Psoas muscle (tissue), 8 donors: ENCODE data around the gene RNF111. TPM values are rescaled to one million over a fixed set of nuclear protein-coding genes. Genes with fewer than 3 reads are reported as not detected.

ENCODE experiments used
- ATAC-seq, 4 donors: fragments of 200-7000 bp; cut with Tn5 transposase; one replicate each; pipeline ENCODE4 v1.9.1; 2020; ENCODE audit warnings: moderate library complexity in 3 of 4, mild to moderate bottlenecking in 2 of 4
- DNase-seq, 2 donors: peaks; one replicate each; pipeline ENCODE4 v3.0.0-alpha.2; 2020
- H3K27ac ChIP-seq: fragments of 200-600 bp; one replicate; pipeline ENCODE4 v1.8.0; 2022
- H3K27me3 ChIP-seq, 3 donors: fragments of 200-600 bp in 1 of 3; one replicate each; pipeline versions ENCODE4 v1.6.1 to v1.8.0; 2013 to 2022; ENCODE audit warnings: low read length in 2 of 3, mild to moderate bottlenecking in 2 of 3, moderate library complexity in 1 of 3; ENCODE audit not compliant: insufficient read depth in 3 of 3
- H3K36me3 ChIP-seq, 2 donors: fragments of 200-600 bp in 1 of 2; one replicate each; pipeline versions ENCODE4 v1.6.1 to v1.8.0; 2013 to 2022; ENCODE audit warnings: low read depth in 1 of 2, mild to moderate bottlenecking in 1 of 2, moderate library complexity in 1 of 2; ENCODE audit not compliant: insufficient read depth in 1 of 2
- H3K4me1 ChIP-seq: fragments of 200-600 bp; one replicate; pipeline ENCODE4 v1.8.0; 2022
- H3K4me3 ChIP-seq: fragments of 200-600 bp; one replicate; pipeline ENCODE4 v1.8.0; 2022; ENCODE audit warnings: mild to moderate bottlenecking
- H3K9me3 ChIP-seq: fragments of 200-600 bp; one replicate; pipeline ENCODE4 v1.8.0; 2022
- WGBS, 3 donors: extraction: QIAGEN DNeasy Blood & Tissue Kit; methylation state at CpG; one replicate each; pipeline versions ENCODE4 v1.1.6 to v1.1.7; 2013; 5-methylcytosine and 5-hydroxymethylcytosine counted together
- intact Hi-C, 2 donors: fragments of 100-400 bp; cut with DNase I; formaldehyde crosslinking; loops; one replicate each; pipeline versions ENCODE4 v1.11.0 to v1.14.2; 2022
- polyA plus RNA-seq, 3 donors: library from polyadenylated mRNA; stranded (reverse); fragments of 200-250 nt; gene quantifications; one replicate each; pipeline ENCODE4 v1.2.3, GENCODE V29; 2013
- total RNA-seq, 4 donors: library from RNA; stranded (reverse); fragmentation: NEBNext Ultra II Directional in 2 of 4; extraction: Animal tissue kit (Norgen Biotek cat#: 25700) in 2 of 4; gene quantifications; one replicate each; pipeline versions ENCODE4 v1.2.1 to v1.2.4, GENCODE V29; 2021 to 2023
- TF ChIP-seq, protein P1 (sequence below): fragments of 200-600 bp; IDR thresholded peaks from one replicate; pipeline ENCODE4 v1.8.0; 2022; ENCODE audit warnings: antibody characterized with exemption
- donor health status: healthy with polysubstance abuse.
- donor health status: DM: no; HTN: no; CAD: no; lungs with moderate emphysema.
- donor health status: Bipolar disorder and iron deficiency.
- donor health status: healthy.
- donor health status: DM: yes; HTN: yes; CAD: no.
- donor health status: DM: no; HTN: no; CAD: no.
- donor health status: DM: no; HTN: no; CAD: no.
- donor health status: DM: yes; HTN: yes; CAD: no.

RNF111 gene
- total and polyA plus RNA-seq, 7 donors: 8.3 to 26.9 (median 18.3) TPM

DNA sequence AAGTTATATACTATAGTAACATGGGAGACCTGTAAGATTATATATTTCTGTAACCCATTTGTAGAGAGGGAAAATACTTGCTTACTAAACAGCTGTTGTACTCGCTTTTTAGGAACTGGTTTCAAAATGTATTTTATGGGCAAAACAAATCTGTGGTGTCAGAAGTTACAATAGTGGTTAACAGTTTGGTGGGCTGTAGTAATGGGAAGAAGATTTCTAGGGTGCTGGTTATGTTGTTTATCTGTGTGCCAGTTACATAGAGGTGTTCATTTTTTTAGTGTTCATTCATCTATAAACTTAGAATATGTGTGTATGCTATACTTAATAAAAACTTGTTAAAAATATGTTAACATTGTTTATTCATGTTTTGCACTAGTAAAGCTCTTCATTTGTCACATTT, 42.1 kb downstream of the RNF111 start:
- H3K9me3 ChIP-seq: no peaks in the 10 kb centered on the region
- H3K27ac ChIP-seq: no peak overlapping the region
- TF ChIP-seq, protein P1, sequence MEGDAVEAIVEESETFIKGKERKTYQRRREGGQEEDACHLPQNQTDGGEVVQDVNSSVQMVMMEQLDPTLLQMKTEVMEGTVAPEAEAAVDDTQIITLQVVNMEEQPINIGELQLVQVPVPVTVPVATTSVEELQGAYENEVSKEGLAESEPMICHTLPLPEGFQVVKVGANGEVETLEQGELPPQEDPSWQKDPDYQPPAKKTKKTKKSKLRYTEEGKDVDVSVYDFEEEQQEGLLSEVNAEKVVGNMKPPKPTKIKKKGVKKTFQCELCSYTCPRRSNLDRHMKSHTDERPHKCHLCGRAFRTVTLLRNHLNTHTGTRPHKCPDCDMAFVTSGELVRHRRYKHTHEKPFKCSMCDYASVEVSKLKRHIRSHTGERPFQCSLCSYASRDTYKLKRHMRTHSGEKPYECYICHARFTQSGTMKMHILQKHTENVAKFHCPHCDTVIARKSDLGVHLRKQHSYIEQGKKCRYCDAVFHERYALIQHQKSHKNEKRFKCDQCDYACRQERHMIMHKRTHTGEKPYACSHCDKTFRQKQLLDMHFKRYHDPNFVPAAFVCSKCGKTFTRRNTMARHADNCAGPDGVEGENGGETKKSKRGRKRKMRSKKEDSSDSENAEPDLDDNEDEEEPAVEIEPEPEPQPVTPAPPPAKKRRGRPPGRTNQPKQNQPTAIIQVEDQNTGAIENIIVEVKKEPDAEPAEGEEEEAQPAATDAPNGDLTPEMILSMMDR: no peak
- WGBS, 3 donors: 59 to 70% (median 68%) methylated on average over 1 of the region's 1 CpG
- H3K36me3 ChIP-seq: peaks cover 0 to 35% of the 10 kb centered on the region in 2 donors
- DNase-seq: no peak
- H3K27me3 ChIP-seq: no peaks in the 10 kb centered on the region
- ATAC-seq: no peak
- H3K4me3 ChIP-seq: no peak overlapping the region
- no peaks in the 10 kb centered on the region for H3K4me1 ChIP-seq
- intact Hi-C loops: no loop called here

DNA sequence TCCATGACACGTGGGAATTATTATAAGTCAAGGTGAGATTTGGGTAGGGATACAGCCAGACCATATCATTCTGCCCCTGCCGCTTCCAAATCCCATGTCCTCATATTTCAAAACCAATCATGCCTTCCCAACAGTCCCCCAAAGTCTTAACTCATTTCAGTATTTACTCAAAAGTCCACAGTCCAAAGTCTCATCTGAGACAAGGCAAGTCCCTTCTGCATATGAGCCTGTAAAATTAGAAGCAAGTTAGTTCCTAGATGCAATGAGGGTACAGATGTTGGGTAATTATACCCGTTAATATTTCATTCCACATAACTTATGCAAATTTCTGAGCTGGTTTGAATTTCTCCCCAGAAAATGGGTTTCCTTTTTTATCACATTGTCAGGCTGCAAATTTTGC, 47.7 kb downstream of the RNF111 start:
- 86 to 92% (median 92%) methylated on average over 3 of the region's 3 CpGs for WGBS, 3 donors
- intact Hi-C loops: no loop called here
- DNase-seq (no peak), ATAC-seq (no peak)
- Histone ChIP-seq H3K4me1 (no peaks in the 10 kb centered on the region), H3K4me3 (no peak overlapping the region), H3K9me3 (no peaks in the 10 kb centered on the region), H3K36me3 (peaks cover 0 to 36% of the 10 kb centered on the region in 2 donors), H3K27me3 (no peaks in the 10 kb centered on the region), H3K27ac (no peak overlapping the region)
- TF ChIP-seq, protein P1: no peak

DNA sequence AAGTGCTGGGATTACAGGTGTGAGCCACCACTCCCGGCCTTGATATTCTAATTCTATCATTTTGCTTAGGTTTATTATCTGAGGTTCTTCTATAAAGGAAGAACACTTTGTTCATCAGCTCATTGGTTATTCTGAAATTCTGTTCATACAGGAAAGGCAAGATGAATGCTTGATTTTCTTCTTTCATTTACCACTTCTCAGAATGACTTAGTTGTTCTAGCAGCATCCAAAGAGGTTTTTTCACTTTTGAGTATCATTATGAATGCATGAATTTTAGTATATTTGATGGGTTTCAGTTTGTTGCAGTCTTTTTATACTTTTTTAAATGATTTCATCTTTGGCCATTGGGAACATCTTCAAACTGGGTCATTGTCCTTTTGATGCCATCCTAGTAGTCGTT, 51.8 kb downstream of the RNF111 start:
- H3K4me3 ChIP-seq: no peak overlapping the region
- H3K36me3 ChIP-seq: peaks cover 0 to 9% of the 10 kb centered on the region in 2 donors
- no peak for ATAC-seq
- TF ChIP-seq, protein P1: no peak
- no peak overlapping the region for H3K27ac ChIP-seq
- H3K4me1 ChIP-seq: peaks cover 12% of the 10 kb centered on the region
- no peaks in the 10 kb centered on the region for H3K27me3 ChIP-seq
- 84 to 90% (median 85%) methylated on average over 2 of the region's 2 CpGs for WGBS, 3 donors
- intact Hi-C loops: no loop called here
- DNase-seq: no peak
- no peaks in the 10 kb centered on the region for H3K9me3 ChIP-seq

DNA sequence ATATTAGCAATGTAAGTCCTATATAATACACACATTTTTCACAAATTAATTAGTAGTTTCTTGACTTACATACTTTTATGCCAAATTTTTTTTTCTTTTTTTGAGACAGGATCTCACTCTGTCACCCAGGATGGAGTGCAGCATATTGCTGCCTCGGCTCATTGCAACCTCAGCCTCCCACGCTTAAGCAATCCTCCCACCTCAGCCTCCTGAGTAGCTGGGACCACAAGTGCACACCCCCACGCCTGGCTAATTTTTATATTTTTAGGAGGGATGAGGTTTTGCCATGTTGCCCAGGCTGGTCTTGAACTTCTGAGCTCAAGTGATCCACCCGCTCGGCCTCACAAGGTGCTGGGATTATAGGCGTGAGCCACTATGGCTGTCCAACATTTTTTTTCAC, 54.6 kb downstream of the RNF111 start:
- Histone ChIP-seq H3K4me3 (no peak overlapping the region), H3K9me3 (no peaks in the 10 kb centered on the region), H3K27ac (no peak overlapping the region), H3K36me3 (peaks cover 0 to 7% of the 10 kb centered on the region in 2 donors), H3K27me3 (no peaks in the 10 kb centered on the region), H3K4me1 (peaks cover 12% of the 10 kb centered on the region)
- TF ChIP-seq, protein P1: no peak
- DNase-seq (no peak), ATAC-seq (no peak)
- intact Hi-C loops: loop anchor here in 1 of 2 donors (5.0 kb wide), 1 partner anchor 45 kb away; no protein-coding TSS in a partner anchor
- 97 to 99% (median 98%) methylated on average over 6 of the region's 6 CpGs for WGBS, 3 donors

DNA sequence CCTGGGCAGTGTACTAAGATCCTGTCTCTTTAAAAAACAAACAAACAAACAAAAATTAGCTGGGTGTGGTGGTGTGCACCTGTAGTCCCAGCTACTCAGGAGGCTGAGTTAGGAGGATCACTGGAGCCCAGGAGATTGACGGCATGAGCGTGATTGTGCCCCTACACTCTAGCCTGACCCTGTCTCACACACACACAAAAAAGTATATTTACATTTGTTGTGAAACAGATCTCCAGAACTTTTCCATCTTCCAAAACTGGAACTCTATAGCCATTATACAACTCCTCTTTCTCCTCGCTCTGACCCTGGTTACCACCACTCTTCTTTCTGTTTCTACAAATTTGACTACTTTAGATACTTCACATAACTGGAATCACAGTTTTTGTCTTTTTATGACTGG, 61.4 kb downstream of the RNF111 start:
- Histone ChIP-seq H3K36me3 (peaks cover 0 to 13% of the 10 kb centered on the region in 2 donors), H3K4me3 (no peak overlapping the region), H3K27ac (no peak overlapping the region), H3K9me3 (no peaks in the 10 kb centered on the region), H3K27me3 (no peaks in the 10 kb centered on the region), H3K4me1 (no peaks in the 10 kb centered on the region)
- no peak for DNase-seq
- intact Hi-C loops: no loop called here
- ATAC-seq: no peak
- 97 to 98% (median 98%) methylated on average over 3 of the region's 3 CpGs for WGBS, 3 donors
- TF ChIP-seq, protein P1: no peak
